ENCODE results near the gene ERAL1.

GRCh38 chr17:28827672-28828071, 27.1 kb upstream of the ERAL1 start:
- TF ChIP-seq CTCF (IDR thresholded peaks at IDR 0.05) (no peak), POLR2A (IDR thresholded peaks at IDR 0.05) (no peak)
